Ishikawa (cell line): ENCODE data around the gene MTNR1B.

ENCODE experiments used
- CEBPB ChIP-seq: IDR thresholded peaks from 2 replicates; pipeline ENCODE4 v1.6.1; 2012
- CREB1 ChIP-seq: IDR thresholded peaks from 2 replicates; pipeline ENCODE4 v1.6.1; 2012; ENCODE audit warnings: low read depth
- EGR1 ChIP-seq: IDR thresholded peaks from 2 replicates; pipeline ENCODE4 v1.6.1; 2012
- EP300 ChIP-seq: IDR thresholded peaks from 2 replicates; pipeline ENCODE4 v1.6.1; 2012; ENCODE audit warnings: borderline replicate concordance
- MAX ChIP-seq: IDR thresholded peaks from 2 replicates; pipeline ENCODE4 v1.6.1; 2012
- NFIC ChIP-seq: IDR thresholded peaks from 2 replicates; pipeline ENCODE4 v1.6.1; 2012
- RAD21 ChIP-seq: IDR thresholded peaks from 2 replicates; pipeline ENCODE4 v1.6.1; 2012; ENCODE audit warnings: low read depth
- REST ChIP-seq: IDR thresholded peaks from 2 replicates; pipeline ENCODE4 v1.6.1; 2012; ENCODE audit warnings: low read depth, mild to moderate bottlenecking
- TAF1 ChIP-seq: IDR thresholded peaks from 2 replicates; pipeline ENCODE4 v1.6.1; 2012; ENCODE audit warnings: low read depth, mild to moderate bottlenecking
- TCF12 ChIP-seq: IDR thresholded peaks from 2 replicates; pipeline ENCODE4 v1.6.1; 2012; ENCODE audit warnings: low read depth
- TEAD4 ChIP-seq: IDR thresholded peaks from 2 replicates; pipeline ENCODE4 v1.6.1; 2012
- ZBTB7A ChIP-seq: IDR thresholded peaks from 2 replicates; pipeline ENCODE4 v1.6.1; 2012; ENCODE audit warnings: low read depth

- no peak for TF ChIP-seq CEBPB
- TF ChIP-seq EP300, result no peak
- no peak for TF ChIP-seq CREB1
- no peak for TF ChIP-seq RAD21
- no peak for TF ChIP-seq NFIC
- TF ChIP-seq EGR1, result no peak
- TF ChIP-seq TAF1, result no peak
- no peak for TF ChIP-seq REST
- TF ChIP-seq MAX, result no peak
- no peak for TF ChIP-seq TEAD4
- TF ChIP-seq TCF12, result no peak
- TF ChIP-seq ZBTB7A, result no peak
Measured at GRCh38 chr11:92976681-92977080, 7.2 kb downstream of the MTNR1B start.
